ENCODE data around the gene KBTBD13. TPM values are rescaled to one million over a fixed set of nuclear protein-coding genes. Genes with fewer than 3 reads are reported as not detected.

The KBTBD13 gene
- total RNA-seq, 1 donor from 2014 or later: 0.21 TPM

GRCh38 chr15:65101891-65102708 lies 25.6 kb downstream of the KBTBD13 start:
- H3K9me3 ChIP-seq: no peaks in the 10 kb centered on the region
- TF ChIP-seq CTCF (IDR thresholded peaks at IDR 0.05): no peak
- intact Hi-C loops (cut with DNase I): loop anchor here (1.0 kb wide), 2 partner anchors 48 to 69 kb away; no protein-coding TSS in a partner anchor
- no peaks in the 10 kb centered on the region for H3K27me3 ChIP-seq
- H3K4me3 ChIP-seq: no peak overlapping the region
- H3K27ac ChIP-seq: no peak overlapping the region
- no peak for DNase-seq (ENCODE audit: low spot score in 2 of 2)
- H3K4me1 ChIP-seq: peaks cover 4 to 8% of the 10 kb centered on the region in 2 donors
- peaks cover 44 to 54% of the 10 kb centered on the region in 2 donors for H3K36me3 ChIP-seq

- H3K4me3 ChIP-seq: no peak overlapping the region
- H3K9me3 ChIP-seq: no peaks in the 10 kb centered on the region
- TF ChIP-seq CTCF (IDR thresholded peaks at IDR 0.05): no peak
- H3K27me3 ChIP-seq: no peaks in the 10 kb centered on the region
- peaks cover 4 to 8% of the 10 kb centered on the region in 2 donors for H3K4me1 ChIP-seq
- intact Hi-C loops (cut with DNase I): no loop called here
- no peak overlapping the region for H3K27ac ChIP-seq
- no peak for DNase-seq (ENCODE audit: low spot score in 2 of 2)
- peaks cover 38 to 50% of the 10 kb centered on the region in 2 donors for H3K36me3 ChIP-seq
These were observed 26.4 kb downstream of the KBTBD13 start for GRCh38 chr15:65102912-65103311.

- Histone ChIP-seq H3K4me1 (peaks cover 4 to 8% of the 10 kb centered on the region in 2 donors), H3K27ac (no peak overlapping the region), H3K27me3 (no peaks in the 10 kb centered on the region), H3K36me3 (peaks cover 27 to 30% of the 10 kb centered on the region in 2 donors), H3K4me3 (no peak overlapping the region), H3K9me3 (no peaks in the 10 kb centered on the region)
- TF ChIP-seq CTCF (IDR thresholded peaks at IDR 0.05): no peak
- no peak for DNase-seq (ENCODE audit: low spot score in 2 of 2)
- intact Hi-C loops (cut with DNase I): no loop called here
These were observed 28.5 kb downstream of the KBTBD13 start for GRCh38 chr15:65105038-65105437.

GRCh38 chr15:65106011-65106590 lies 29.6 kb downstream of the KBTBD13 start:
- no peak for DNase-seq (ENCODE audit: low spot score in 2 of 2)
- TF ChIP-seq CTCF (IDR thresholded peaks at IDR 0.05): no peak
- peaks cover 1 to 2% of the 10 kb centered on the region in 2 donors for H3K4me1 ChIP-seq
- H3K36me3 ChIP-seq: peaks cover 22 to 30% of the 10 kb centered on the region in 2 donors
- H3K27ac ChIP-seq: no peak overlapping the region
- H3K9me3 ChIP-seq: no peaks in the 10 kb centered on the region
- no peaks in the 10 kb centered on the region for H3K27me3 ChIP-seq
- intact Hi-C loops (cut with DNase I): no loop called here
- no peak overlapping the region for H3K4me3 ChIP-seq

- TF ChIP-seq CTCF (IDR thresholded peaks at IDR 0.05): no peak
- no peak overlapping the region for H3K4me3 ChIP-seq
- no peaks in the 10 kb centered on the region for H3K27me3 ChIP-seq
- no peaks in the 10 kb centered on the region for H3K4me1 ChIP-seq
- no peaks in the 10 kb centered on the region for H3K9me3 ChIP-seq
- intact Hi-C loops (cut with DNase I): no loop called here
- peak overlapping the region in 1 of 2 donors; percentile 42 for H3K27ac ChIP-seq
- no peak for DNase-seq (ENCODE audit: low spot score in 2 of 2)
- peaks cover 19 to 36% of the 10 kb centered on the region in 2 donors for H3K36me3 ChIP-seq
These were observed 34.2 kb downstream of the KBTBD13 start for GRCh38 chr15:65110676-65111292.
